GM18519 (cell line): ENCODE results near the gene HADHA.

Source experiments
- ATAC-seq: cut with Tn5 transposase; IDR thresholded peaks from one replicate; pipeline ENCODE4 v1.9.1; 2021; ENCODE audit warnings: mild to moderate bottlenecking, moderate library complexity; ENCODE audit not compliant: unreplicated experiment, low FRiP score

Gene HADHA

DNA sequence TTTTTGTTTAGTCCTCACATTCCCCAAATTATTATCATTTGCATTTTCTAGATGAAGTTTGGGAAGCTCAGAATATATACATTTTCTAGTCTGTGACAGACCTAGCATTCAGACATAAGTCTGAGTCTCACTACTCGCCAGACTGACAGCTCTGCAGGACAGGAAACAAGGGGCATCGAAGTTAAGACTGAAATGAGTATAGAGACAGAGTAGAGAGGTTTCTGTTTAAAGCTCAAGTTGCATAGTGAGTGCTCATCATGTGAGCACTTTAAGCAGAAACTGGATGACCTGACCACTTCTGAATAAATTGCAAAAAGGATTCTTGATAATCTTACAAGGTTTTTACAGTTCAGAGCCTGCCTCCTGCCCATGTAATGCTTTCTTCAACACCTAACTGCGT, 1.4 kb upstream of the HADHA start:
- ATAC-seq = peak; percentile 47

DNA sequence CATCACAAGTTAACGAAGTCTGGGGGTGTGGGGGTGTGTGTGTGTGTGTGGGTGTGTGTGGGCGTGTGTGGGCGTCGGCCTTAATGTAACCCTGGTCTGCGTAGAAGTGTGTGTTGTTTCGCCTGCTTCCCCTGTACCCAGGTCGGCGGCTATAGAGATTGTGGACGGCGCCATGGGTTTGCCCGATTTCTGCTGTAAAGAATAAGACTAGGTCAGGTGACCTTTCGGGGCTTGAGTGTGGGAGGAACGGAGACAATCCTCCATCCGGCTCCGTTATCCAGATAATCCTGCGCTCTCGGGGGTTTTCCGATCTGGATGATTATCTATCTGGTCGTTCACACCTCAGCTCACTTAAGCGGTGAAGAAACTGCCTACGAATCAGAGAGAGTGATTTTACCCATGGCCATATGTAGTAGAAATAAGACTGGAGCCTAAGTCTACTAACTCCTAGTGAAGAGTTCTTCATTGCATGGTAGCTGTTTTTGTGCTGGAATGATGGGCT, 850 bp upstream of the HADHA start:
- ATAC-seq = peak; percentile 20

DNA sequence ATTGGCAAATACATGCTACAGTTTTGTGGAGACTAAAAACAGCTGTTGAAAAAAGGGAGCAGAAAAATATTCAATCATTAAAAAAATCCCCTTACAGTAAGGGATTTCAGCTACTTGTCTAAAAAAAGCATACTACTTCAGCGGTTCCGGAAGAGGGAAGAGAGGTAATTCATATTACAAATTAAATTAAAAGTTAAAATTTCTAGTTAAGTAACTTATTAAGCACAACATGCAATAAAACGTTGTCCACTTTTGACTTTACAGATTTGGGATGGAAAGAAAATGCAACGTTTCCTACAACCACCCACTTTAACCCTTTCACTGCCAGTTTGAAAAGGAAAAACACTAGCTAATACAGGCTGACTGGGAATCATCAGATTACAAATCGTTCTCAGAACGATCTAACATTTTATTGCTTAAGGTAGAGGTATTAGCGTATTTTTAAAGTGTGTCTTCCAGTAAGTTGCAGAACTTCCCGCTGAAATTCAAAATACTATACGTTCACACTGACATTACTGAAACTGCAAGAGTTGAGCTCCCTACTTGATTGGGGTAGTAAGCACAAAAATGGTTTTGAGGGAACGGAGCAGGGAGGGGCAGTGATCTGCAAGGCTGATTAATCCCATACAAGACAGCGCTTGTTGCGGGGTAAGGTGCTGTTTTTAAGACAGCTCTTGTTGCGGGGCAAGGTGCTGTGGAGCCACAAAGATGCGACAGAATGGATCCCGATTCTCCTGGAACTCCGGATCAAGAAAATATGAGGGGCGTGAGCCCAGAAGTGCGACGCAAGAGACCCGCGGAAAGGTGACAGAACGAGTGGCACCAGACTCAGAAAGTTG, 743 bp downstream of the HADHA start:
- ATAC-seq = no peak

DNA sequence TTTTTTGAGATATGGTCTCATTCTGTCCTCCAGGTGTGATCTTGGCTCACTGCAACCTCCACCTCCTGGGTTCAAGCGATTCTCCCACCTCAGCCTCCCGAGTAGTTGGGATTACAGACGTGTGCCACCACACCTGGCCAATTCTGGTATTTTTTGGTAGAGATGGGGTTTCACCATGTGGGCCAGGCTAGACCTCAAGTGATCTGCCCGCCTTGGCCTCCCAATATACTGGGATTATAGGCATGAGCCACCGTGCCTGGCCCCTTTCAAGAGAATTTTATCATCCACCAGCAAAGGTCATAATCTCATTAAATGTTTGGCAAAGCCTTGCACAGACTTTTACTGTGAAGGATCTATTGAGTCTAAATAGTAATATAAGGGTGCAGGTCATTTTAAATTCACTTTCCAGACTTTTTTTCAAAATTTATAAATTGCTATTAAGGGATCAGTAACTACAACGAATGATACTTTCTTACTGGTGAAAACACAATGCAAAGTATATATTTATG, 2.5 kb downstream of the HADHA start:
- ATAC-seq = no peak

DNA sequence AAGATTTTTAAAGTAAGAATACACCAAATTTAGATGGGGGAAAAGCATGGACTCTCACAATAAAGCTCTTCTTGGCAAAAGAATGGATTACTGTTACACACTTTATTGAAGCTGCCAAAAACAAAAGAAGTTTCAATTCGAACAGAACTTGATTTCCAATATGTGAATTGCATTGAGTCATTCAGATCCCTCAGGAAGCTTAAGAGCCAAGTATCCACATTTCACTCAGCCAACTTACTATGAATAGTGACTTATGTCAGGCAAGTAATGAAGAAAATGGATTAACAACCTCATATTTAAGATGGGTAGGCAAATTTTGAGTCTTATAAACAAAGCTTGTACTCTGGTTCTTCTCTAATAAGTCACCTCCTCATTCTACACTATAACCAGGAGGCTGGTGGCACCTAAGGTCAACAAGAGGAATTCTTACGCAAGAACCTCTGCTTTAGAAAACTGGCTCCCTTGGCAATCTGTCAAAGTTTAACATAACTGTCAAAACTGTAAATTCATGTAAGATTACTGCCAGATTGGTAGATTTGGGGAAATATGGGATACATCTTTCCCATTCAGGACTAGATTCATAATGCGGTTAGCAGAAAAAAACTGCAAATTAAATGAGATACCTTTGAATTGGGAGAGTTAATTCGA, 6.0 kb downstream of the HADHA start:
- no peak for ATAC-seq

DNA sequence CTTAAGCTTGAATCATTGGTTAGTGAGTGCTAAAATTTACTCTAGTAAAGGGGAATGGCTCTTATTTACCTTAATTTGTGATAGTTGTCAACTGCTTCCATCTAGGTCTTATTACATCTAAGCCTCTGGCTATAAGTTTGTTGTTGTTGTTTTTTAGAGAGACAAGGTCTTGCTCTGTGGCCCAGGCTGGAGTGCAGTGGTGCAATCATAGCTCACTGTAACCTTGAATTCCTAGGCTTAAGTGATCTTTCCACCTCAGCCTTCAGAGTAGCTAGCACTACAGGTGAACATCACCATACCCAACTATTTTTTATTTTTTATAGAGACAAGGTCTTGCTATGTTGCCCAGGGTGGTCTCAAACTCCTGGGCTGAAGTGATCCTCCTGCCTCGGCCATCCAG, 6.6 kb downstream of the HADHA start:
- no peak for ATAC-seq

DNA sequence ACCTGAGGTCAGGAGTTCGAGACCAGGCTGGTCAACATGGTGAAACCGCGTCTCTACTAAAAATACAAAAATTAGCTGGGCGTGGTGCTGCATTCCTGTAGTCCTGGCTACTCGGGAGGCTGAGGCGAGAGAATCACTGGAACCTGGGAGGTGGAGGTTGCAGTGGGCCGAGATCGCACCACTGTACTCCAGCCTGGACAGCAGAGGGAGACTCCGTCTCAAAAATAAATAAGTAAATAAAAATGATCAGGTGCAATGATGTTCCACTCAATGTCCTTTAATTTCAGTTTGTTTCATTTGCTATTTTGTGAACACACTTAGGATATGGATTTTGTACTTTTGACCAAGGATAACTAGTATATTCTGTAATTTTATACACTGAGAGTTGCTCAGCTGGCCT, 9.3 kb downstream of the HADHA start:
- ATAC-seq = no peak

DNA sequence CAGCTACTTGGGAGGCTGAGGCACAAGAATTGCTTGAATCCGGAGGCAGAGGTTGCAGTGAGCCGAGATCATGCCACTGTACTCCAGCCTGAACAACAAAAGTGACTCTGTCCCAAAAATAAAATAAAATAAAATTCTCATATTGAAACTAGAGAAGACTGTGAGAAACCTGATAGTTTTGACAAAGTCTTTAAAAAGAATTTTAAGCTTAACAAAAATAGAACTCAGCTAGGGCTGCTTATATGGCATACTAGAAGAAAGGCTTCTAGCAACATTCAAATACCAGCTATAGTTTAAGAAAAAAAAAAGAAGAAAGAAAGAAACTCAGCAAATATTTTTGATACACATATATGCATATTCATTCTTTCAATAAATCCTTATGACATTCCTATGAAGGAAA, 13.6 kb downstream of the HADHA start:
- ATAC-seq = no peak

DNA sequence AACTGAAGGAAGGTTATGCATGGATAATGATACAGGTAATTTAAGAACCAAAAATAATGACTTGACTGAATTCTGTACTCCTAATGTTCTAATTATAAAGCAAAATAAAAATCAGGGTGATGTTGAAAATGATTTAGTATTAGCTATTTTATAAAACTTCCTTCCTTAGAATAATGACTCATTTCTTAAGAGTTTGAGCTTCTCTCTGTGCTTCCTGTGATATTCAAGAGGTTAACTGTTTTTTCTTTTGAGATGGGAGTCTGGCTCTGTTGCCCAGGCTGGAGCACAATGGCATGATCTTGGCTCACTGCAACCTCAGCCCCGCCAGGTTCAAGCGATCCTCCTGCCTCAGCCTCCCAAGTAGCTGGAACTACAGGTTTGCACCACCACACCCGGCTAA, 14.8 kb downstream of the HADHA start:
- no peak for ATAC-seq

DNA sequence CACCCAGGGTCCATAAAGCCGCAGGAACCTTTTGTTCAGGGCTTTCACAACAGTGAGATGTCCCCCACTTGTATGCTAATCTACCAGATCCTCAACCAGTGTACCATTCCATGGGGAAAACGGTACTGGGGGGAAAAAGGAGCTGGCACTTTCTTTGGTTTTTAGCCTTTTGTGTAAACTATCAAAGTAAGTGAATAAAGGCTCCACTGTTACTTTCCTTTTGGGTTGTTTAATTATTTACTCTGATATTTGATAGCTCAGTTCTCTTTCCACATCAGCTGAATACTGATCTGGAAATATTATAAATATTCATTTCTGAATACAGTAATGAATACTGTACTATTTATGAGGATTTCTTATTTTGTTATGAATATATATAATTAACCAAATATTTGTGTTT, 20.3 kb downstream of the HADHA start:
- no peak for ATAC-seq

DNA sequence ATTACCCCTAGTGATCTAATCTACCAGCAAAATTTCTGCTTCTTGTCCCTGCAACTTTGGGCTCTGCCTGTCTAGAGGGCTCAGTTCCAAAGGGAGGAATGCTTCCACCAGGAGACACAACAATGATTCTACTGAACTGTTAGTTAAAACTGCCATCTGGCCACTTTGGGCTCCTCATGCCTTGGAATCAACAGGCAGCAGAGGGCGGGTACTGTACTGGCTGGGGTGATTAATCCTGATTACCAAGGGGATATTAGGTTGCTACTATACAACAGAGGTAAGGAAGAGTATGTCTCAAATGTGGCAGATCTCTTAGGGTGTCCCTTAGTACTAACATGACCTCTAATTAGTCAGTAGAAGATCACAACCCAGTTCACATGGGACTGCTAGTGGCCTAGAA, 21.4 kb downstream of the HADHA start:
- no peak for ATAC-seq

DNA sequence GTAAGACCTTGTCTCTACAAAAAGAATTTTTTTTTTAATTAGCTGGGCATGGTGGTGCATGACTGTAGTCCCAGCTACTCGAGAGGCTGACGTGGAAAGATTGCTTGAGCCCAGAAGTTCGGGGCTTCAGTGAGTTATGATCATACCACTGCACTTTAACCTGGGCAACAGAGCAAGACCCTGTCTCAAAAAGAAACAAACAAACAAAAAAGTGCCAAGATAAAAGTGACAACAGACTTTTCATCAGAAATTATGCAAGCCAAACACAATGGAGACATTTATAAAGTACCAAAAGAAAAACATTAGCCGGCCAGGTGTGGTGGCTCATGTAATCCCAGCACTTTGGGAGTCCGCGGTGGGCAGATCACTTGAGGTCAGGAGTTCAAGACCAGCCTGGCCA, 26.7 kb downstream of the HADHA start:
- no peak for ATAC-seq

DNA sequence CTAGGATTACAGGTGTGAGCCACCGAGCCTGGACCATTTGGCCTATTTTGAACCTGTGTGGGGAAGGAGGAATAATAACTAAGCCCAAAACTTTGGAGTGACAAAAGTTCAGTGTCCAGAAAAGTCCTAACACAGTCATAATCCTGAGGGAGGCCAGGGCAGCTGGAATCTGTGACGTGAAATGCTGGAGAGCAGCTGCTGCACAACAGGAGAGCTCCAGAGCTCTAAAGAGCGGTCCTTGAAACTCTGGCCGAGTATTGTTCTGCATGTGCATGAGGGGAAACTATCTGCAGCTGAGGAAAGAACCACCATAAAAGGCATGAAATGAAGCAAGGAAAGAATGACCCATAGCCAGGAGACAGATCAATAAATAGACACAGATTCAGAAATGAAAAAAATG, 27.8 kb downstream of the HADHA start:
- no peak for ATAC-seq

DNA sequence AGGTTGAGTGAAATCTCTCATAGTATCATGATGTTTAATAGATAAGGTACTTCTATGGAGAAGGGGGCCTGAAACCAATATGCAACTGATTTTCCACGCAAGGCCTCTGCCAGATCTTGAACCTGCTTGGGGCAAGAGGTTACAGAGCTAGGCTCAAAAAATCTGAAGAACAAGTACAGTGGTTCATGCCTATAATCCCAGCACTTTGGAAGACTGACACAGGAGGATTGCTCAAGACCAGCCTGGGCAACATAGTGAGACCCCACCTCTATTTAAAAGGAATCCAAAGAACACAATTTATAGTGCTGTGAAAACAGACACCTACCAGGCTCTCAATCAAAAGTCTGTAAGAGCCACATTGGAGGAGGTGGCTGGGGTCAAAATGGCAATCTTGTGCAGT, 28.6 kb downstream of the HADHA start:
- ATAC-seq = no peak

DNA sequence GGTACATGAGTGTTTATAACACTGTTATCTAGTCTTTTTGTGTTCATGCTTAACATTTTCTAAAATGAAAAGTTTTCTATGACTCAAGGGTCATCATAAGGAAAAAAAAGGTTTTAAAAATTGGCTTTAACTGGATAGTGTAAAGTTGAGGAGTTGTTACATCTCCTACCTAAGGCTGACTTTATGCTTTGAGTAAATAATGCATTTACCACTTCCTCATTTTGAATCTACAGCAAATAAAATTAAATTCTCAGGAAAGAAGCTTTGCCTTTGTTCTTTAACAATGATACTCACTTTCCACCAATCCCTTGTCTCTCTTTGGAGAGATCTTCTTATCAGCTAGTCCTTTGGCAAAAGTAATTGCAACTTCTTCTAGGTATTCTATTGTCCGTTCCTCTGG, 29.7 kb downstream of the HADHA start:
- no peak for ATAC-seq

DNA sequence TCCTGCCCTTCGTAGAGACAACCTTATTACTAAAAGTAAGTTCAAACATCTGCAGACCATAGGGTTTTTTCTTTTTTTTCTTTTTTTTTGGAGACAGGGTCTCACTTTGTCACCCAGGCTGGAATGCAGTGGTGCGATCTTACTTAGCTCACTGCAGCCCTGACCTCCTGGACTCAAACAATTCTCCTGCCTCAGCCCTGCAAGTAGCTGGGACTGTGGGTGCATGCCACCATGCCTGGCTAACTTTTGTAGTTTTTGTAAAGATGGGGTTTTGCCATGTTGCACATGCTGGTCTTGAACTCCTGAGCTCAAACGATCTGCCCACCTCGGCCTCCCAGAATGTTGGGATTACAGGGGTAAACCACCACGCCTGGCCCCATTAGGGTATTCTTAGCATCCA, 32.4 kb downstream of the HADHA start:
- ATAC-seq = no peak

DNA sequence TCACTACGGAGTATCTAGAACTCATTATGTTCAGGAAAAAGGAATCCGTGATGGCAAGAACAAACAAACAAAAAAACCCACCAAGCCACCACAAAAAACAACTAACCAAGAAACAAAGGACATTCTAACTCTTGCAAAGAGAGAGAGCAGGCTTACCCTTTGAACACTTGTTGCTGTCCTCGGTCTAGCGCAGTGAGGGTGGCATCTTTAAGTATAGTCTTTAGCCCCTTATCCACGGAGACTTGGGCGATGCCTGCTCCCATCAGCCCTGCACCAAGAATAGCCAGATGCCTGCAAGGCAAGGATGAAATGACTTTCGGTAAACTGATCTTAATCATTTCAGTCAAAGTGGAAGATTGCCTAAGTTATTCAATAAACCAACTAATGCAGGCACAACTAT, 40.5 kb downstream of the HADHA start:
- ATAC-seq = no peak

DNA sequence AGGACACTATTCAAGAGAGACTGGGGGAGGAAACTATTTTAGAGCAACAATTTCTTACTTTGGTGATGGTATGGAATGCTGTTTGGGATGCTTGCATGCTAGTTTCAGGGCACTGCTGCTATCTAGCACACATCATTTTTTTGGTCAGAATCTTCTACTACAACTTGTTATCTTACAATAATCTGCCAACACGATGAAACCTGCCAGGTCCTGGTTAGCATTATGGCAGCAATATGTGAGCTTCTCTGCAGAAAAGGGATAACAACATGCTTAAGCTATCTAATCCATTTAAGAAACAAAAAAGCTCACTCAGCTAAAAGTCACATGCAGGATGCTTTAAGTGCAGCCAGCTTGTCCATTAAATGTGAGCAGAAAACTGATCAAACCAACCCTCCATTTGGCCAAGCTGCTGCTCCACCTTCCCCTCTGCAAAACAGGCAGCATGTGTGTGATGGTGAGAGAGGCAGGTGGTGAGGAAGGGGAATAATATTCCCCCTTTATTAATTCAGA, 41.4 kb downstream of the HADHA start:
- ATAC-seq = no peak

DNA sequence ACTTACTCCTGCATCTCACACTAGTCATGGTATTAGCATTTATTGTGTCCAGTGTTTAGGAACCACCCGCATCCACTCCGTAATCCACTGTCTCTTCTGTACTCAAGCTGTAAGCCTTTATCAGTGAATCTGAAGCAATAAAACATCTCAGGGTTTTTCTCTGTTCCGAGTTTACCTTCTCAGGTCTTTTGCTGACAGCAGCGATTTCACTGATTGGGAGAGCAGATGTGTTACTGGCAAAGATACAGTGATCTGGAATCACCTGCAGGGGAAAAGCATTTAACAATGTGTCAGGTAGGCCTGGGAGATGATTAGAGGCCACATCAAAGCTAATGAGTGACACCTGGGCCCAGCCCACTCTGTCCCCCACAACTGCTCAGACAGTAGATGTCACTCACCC, 46.9 kb downstream of the HADHA start:
- ATAC-seq = no peak

DNA sequence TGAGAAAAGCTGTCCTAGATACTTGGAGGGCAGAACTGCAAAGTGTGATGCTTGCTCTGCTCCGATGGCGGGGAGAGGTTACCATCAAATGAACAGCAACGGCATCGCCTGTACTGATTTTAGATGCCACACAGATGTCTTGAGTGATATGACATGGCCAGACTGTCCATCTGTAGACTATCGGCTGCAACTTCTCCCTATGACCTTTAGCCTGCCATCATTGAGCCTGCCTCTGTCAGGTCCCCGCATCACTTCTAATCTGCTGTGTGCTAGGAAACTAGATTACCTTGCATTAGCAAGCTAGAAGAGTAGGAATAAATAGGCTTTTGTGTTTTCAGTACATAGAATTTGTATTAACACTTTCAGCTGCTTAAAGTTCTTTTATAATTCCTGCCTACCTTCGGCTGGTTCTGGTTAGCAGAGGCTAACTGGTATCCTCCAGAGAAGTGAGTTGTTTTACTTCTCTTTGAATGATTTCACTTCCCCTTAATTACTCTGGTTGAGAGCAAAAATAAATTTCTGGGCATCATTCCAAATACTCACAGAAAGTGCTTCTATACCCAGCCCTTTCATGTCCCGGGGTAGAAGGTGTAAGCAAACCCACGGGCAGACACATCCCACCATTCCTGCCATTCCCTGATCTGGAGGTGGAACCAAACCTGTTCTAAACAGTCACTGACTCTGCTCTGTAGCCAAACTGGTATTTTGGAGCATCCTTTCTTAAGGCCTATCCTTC, 47.6 kb downstream of the HADHA start:
- no peak for ATAC-seq
